Measurements from ENCODE around the gene PGS1. TPM values are rescaled to one million over a fixed set of nuclear protein-coding genes. Genes with fewer than 3 reads are reported as not detected.

The PGS1 gene
- total RNA-seq, 1 experiment from 2014 or later: 25.7 TPM

DNA sequence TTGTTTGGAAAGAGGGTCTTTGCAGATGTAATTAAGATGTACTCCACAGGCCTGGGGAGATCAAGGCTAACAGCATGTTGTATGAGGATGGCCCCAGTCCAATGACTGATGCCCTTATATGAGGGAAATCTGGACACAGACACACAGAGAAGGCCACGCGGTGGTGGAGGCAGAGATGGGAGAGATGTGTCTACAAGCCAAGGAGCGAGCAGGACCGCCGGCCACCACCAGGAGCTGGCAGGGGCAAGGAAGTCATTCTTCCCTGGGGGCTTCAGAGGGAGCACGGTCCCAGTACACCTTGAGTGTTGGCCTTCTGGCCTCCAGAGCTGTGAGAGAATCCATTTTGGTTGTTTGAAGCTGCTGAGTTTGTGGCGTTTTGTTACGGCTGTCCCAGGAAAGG is 33.3 kb upstream of the PGS1 start:
- H3K27me3 Mint-ChIP-seq (ENCODE audit: insufficient read depth, unreplicated experiment): no peaks in the 10 kb centered on the region
- peaks cover 27% of the 10 kb centered on the region for H3K4me1 Mint-ChIP-seq (ENCODE audit: insufficient read depth, unreplicated experiment)
- H3K27ac Mint-ChIP-seq (ENCODE audit: low read depth, unreplicated experiment): peak overlapping the region; percentile 84
- ChIA-PET POLR2A (no interaction called here), CTCF (no interaction called here)
- no peaks in the 10 kb centered on the region for H3K9me3 Mint-ChIP-seq (ENCODE audit: unreplicated experiment)
- intact Hi-C loops (cut with micrococcal nuclease): no loop called here
- peaks cover 7% of the 10 kb centered on the region for H3K36me3 Mint-ChIP-seq (ENCODE audit: insufficient read depth, unreplicated experiment)
- no peak for TF ChIP-seq CTCF (IDR thresholded peaks at IDR 0.05; ENCODE audit: unreplicated experiment)
- H3K4me3 Mint-ChIP-seq (ENCODE audit: unreplicated experiment): no peak overlapping the region
- no peak for DNase-seq (ENCODE audit: unreplicated experiment)
- BruUV-seq (replicated peaks): no TSS peak

DNA sequence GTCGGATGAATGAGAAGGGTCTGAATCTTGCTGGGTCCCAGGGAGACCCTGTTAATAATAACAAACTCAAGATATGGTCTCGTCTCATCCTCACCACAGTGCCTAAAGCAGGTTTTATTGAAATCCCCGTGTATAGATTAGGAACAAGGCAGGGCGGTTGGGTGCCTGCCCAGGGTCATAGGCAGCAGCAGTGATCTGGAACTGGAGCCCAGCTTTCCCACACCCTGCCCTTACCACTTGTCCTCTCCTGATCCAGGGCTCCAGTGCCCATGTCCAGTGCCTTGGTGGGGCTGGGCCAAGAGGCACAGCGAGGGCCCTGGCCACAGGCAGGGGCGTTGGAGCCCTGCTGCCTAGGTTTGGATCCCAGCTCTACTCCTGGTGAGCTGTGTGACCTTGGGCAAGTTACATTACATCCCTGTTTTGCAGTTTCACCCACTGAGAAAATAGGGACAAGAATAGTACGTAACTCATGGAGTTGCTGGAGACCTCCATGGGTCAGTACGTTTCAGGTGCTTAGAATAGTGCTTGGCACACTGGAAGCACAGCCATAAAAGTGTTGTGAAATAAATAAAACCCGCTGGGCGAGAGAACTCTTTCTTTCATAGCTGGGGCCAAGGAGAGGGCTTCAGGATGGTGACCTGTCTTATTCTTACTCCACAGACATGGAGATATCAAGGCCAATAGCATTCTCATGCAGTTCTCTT is 32.5 kb upstream of the PGS1 start:
- Mint-ChIP-seq H3K4me1 (ENCODE audit: insufficient read depth, unreplicated experiment) (peaks cover 30% of the 10 kb centered on the region), H3K4me3 (ENCODE audit: unreplicated experiment) (no peak overlapping the region), H3K36me3 (ENCODE audit: insufficient read depth, unreplicated experiment) (peaks cover 7% of the 10 kb centered on the region), H3K27ac (ENCODE audit: low read depth, unreplicated experiment) (no peak overlapping the region), H3K27me3 (ENCODE audit: insufficient read depth, unreplicated experiment) (no peaks in the 10 kb centered on the region), H3K9me3 (ENCODE audit: unreplicated experiment) (no peaks in the 10 kb centered on the region)
- ChIA-PET POLR2A (no interaction called here), CTCF (no interaction called here)
- intact Hi-C loops (cut with micrococcal nuclease): no loop called here
- TF ChIP-seq CTCF (IDR thresholded peaks at IDR 0.05; ENCODE audit: unreplicated experiment): no peak
- DNase-seq (ENCODE audit: unreplicated experiment): no peak
- no TSS peak for BruUV-seq (replicated peaks)

DNA sequence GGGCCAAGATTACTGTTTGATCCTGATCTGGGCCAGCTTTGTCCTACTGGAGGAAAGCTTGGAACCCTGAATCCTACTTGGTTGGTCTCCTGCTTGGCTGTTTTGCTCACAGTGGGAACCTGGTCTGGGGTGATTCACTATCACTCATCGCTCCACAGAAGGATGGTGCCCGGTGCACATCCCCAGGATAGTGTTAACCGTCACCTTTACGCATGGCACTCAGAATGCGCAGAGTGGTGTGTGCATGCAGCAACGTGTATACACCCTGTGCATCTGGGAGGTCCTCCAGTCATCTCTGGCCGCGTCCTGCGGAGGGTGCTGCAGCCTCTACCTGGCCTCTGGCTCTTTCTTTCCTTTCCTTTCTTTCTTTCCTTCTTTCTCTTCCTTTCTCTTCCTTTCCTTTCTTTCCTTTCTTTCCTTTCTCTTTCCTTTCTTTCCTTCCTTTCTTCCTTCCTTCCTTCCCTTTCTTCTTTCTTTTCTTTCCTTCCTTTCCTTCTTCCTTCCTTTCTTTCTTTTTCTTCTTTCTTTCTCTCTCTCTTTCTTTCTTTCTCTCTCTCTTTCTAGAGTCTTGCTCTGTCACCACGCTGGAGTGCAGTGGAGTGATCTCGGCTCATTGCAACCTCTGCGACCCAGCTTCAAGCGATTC is 31.7 kb upstream of the PGS1 start:
- ChIA-PET CTCF (no interaction called here), POLR2A (no interaction called here)
- Mint-ChIP-seq H3K4me3 (ENCODE audit: unreplicated experiment) (no peak overlapping the region), H3K36me3 (ENCODE audit: insufficient read depth, unreplicated experiment) (peaks cover 7% of the 10 kb centered on the region), H3K4me1 (ENCODE audit: insufficient read depth, unreplicated experiment) (peaks cover 33% of the 10 kb centered on the region), H3K27me3 (ENCODE audit: insufficient read depth, unreplicated experiment) (no peaks in the 10 kb centered on the region), H3K9me3 (ENCODE audit: unreplicated experiment) (no peaks in the 10 kb centered on the region), H3K27ac (ENCODE audit: low read depth, unreplicated experiment) (no peak overlapping the region)
- BruUV-seq (replicated peaks): no TSS peak
- intact Hi-C loops (cut with micrococcal nuclease): no loop called here
- TF ChIP-seq CTCF (IDR thresholded peaks at IDR 0.05; ENCODE audit: unreplicated experiment): no peak
- DNase-seq (ENCODE audit: unreplicated experiment): peak; percentile 48

GRCh38 chr17:78347453-78347852 is 31.0 kb upstream of the PGS1 start:
- Mint-ChIP-seq H3K9me3 (ENCODE audit: unreplicated experiment) (no peaks in the 10 kb centered on the region), H3K27ac (ENCODE audit: low read depth, unreplicated experiment) (no peak overlapping the region), H3K4me3 (ENCODE audit: unreplicated experiment) (no peak overlapping the region), H3K36me3 (ENCODE audit: insufficient read depth, unreplicated experiment) (peaks cover 7% of the 10 kb centered on the region), H3K27me3 (ENCODE audit: insufficient read depth, unreplicated experiment) (no peaks in the 10 kb centered on the region), H3K4me1 (ENCODE audit: insufficient read depth, unreplicated experiment) (peaks cover 35% of the 10 kb centered on the region)
- POLR2A ChIA-PET: no interaction called here
- no peak for TF ChIP-seq CTCF (IDR thresholded peaks at IDR 0.05; ENCODE audit: unreplicated experiment)
- intact Hi-C loops (cut with micrococcal nuclease): no loop called here
- no peak for DNase-seq (ENCODE audit: unreplicated experiment)
- CTCF ChIA-PET: interaction anchor here (1.2 kb wide), 1 partner anchor 97 kb away, joined by 3 read pairs; no protein-coding TSS in a partner anchor
- no TSS peak for BruUV-seq (replicated peaks)
